ENCODE results near the gene GJB3. TPM values are rescaled to one million over a fixed set of nuclear protein-coding genes. Genes with fewer than 3 reads are reported as not detected.

Gene GJB3
- under 0.01 TPM in 1 of 2 replicates, not detected in the other for total RNA-seq

DNA sequence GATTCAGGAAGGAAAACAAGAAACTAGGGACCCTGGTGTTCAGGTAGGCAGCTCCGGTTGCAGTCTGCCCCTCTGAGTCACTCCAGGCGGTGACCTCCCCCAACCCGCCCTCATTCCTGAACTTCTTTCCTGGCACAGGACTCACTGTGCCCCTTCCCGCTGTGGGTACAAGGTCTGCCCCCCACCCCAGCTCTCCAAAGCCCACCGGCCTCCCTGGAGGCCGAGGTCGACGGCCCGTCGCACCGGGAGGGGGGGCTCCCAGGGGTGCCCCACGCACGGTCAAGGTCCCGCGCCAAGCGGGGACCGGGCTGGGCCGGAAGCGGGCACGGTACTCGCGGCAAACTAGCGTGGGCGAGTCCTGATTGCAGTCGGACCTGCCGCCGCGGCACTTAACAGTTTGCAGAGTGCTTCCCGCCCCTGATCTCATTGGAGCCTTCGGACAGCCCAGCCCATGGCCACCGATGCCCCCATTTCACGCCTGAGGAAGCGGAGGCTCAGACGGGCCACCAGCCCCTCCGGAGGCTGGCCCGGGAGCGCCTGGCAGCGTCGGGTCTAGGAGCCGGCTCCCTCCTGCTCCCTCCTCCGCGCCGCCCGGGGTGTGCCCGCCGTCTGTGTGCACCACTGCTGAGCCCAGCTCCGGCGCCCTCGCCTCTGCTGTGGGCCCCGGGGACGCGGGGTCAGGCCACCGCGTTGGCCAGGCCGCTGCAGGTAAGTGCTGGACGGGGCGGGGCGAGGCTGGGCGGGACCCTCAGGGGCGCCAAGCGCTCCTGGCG lies at the start of gene GJB3:
GJB3 (plus strand) TSS at position 144 of the 773 bp plus-strand sequence. CDS start 3,549 bp downstream, outside the sequence.

DNA sequence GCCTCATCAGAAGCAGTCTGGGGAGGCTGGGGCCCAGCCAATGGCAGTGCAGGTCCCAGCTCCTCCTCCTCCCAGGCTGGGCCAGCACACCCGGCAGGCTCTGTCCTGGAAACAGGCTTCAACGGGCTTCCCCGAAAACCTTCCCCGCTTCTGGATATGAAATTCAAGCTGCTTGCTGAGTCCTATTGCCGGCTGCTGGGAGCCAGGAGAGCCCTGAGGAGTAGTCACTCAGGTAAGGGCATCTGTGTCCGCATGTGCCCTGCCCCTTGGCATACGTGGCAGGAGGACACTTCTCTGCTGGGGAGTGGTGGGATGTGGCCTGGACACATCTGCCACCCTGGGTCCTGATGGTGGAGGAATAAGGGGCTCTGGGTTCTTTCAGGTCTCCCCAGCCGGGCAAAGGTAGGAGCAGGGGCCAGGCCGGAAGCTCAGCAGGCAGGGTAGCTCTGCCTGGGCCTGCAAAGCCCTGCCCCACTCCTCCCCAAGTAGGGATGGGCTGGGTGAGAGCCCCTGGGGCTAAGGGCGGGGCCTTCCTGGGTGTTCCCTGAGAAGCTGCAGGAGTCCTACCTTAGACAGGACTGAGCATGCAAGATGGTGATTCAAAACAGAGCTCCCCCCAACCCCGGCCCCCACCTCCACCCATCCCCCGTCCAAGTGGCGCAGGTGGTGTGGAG lies 25.9 kb upstream of the GJB3 start, which contains the start of gene GJB5:
GJB5 (plus strand) TSS at position 84 of the 674 bp plus-strand sequence. CDS start 2,284 bp downstream, outside the sequence.

DNA sequence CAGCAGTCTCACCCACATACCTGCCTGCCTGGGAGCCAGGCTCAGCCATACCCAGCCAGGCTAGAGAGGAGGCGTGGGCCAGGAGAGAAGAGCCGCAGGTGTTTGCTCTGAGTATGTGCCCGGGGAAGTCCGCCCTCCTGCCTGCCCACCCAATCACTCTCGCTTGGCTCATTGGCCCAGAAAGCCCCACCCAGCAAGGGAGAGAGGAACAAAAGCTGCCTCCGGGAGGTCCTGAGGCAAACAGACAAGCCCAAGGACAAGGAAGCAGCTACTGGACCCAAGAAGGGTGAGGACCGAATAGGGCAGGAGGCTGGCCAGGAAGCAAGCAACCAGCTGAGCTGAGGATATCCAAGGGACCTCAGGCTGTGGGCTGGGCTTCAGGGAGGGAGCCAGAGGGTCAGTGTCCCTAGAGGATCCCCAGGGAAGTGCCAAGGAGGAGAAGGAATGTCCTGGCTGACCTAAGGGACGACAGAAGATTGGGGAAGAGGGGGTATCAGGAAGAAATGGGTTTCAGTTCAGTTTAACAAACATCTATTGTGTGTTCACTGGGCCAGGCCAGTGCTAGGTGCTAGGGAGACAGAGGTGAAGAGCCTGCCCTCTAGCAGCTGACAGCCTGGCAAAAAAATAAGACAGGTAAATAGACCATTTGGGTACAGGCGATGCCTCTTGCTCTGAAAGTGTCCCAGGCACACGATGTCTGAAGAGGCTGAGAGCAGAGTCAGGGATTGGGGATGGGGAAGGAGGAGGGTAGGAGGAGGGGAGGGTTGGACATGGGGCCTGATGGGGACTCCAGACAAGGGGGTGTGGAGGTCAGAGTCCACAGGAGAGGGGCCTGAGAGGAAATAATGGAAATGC lies 21.3 kb upstream of the GJB3 start, which contains the start of gene GJB4:
GJB4 (plus strand) TSS at position 238 of the 855 bp plus-strand sequence. CDS start 1,515 bp downstream, outside the sequence.

DNA sequence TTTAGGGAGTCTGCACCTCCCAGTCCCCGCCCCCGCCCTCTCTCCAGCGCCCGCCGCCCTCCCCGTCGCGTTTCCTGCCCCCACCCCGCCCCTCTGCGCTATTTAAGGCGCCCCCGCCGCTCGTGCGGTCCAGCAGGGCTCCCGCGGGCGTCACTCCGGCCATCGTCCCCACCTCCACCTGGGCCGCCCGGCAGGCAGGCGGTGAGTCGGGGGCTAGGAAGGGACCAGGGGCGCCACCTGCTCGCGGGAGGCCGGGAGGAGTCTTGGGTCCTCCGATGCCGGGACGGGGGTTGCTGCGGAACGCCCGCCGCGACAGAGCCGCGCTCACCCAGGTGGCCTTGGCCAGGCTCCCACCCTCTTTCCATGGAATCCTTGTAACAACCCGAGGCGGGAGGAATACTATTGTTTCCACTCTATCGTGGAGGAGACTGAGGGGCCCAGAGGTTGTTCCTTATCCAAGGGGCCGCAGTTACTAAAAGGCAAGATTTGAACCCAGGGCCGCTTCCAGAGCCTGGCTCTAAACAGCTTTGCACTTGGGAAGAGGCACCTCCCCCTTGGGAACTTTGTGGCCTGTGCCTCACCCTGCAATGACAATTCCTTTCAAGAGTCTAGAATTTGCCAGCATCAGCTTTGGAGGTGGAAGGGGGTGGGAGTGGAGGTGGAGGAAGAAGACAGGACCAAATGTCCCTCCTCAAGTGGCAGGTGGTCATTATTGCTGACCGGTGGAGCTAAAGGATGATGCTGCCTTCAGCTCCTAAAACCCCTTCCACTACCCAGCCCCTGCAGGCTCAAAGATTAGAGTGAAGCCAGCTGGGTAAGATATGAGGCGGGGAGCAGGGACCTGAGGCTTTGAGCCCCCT lies 12.1 kb downstream of the GJB3 start, which contains the start of gene GJA4:
GJA4 (plus strand) TSS at position 132 of the 860 bp plus-strand sequence. CDS start 1,215 bp downstream, outside the sequence.

Other genes starting within 250 kb of the GJB3 start
- gene GJB5, start 26.2 kb upstream of the GJB3 start, total RNA-seq: not detected in 2 replicates
- gene GJB4, start 21.5 kb upstream of the GJB3 start, total RNA-seq: not detected in 2 replicates
- 49.3 and 269 TPM in 2 replicates for gene GJA4, start 11.8 kb downstream of the GJB3 start, total RNA-seq
- 46.4 and 66.4 TPM in 2 replicates for gene SMIM12, start 78.5 kb downstream of the GJB3 start, total RNA-seq
- gene DLGAP3, start 148.4 kb downstream of the GJB3 start, total RNA-seq: under 0.01 TPM in 1 of 2 replicates, not detected in the other
- 15.8 and 21.9 TPM in 2 replicates for gene TMEM35B, start 204.1 kb downstream of the GJB3 start, total RNA-seq

All from vein endothelial cell (primary cell).